HG02571 (cell line): ENCODE data around the gene CEP44.
A peak's percentile ranks its signal among the peaks of the same experiment; 100 is the strongest.
"Not testable (repeated sequence)": the region's sequence is repeated elsewhere in the genome, so short reads cannot be mapped to it uniquely, and the experiment has no call there.

ENCODE experiments used
- ATAC-seq: cut with Tn5 transposase; IDR thresholded peaks from one replicate; pipeline ENCODE4 v1.9.1; 2021; ENCODE audit warnings: mild to moderate bottlenecking, moderate library complexity; ENCODE audit not compliant: unreplicated experiment

Gene CEP44

GRCh38 chr4:174283507-174284471 is at the start of gene CEP44, which contains the start of gene FBXO8:
TSS of gene CEP44 (plus strand) at chr4:174283911. CDS start at chr4:174299122, 15,211 bp downstream.
TSS of gene FBXO8 (minus strand) at chr4:174283667. CDS start at chr4:174263092, 20,575 bp downstream.
- ATAC-seq = peak; percentile 67

- no peak for ATAC-seq
Observed at GRCh38 chr4:174236359-174236758, 47.4 kb upstream of the CEP44 start.

GRCh38 chr4:174241162-174241561 is 42.5 kb upstream of the CEP44 start:
- ATAC-seq = no peak

- no peak for ATAC-seq
Observed at GRCh38 chr4:174244441-174244840, 39.3 kb upstream of the CEP44 start.

- ATAC-seq = no peak
Observed at GRCh38 chr4:174245714-174246113, 38.0 kb upstream of the CEP44 start.

- no peak for ATAC-seq
Observed at GRCh38 chr4:174248407-174248806, 35.3 kb upstream of the CEP44 start.

- no peak for ATAC-seq
Observed at GRCh38 chr4:174252412-174252811, 31.3 kb upstream of the CEP44 start.

- ATAC-seq = no peak
Observed at GRCh38 chr4:174254613-174255012, 29.1 kb upstream of the CEP44 start.

GRCh38 chr4:174255374-174255773 is 28.3 kb upstream of the CEP44 start:
- no peak for ATAC-seq

GRCh38 chr4:174255786-174256185 is 27.9 kb upstream of the CEP44 start:
- ATAC-seq = no peak

GRCh38 chr4:174256277-174256713 is 27.4 kb upstream of the CEP44 start:
- no peak for ATAC-seq

- ATAC-seq = no peak
Observed at GRCh38 chr4:174259580-174259979, 24.1 kb upstream of the CEP44 start.

- no peak for ATAC-seq
Observed at GRCh38 chr4:174260099-174260498, 23.6 kb upstream of the CEP44 start.

- ATAC-seq = not testable (repeated sequence)
Observed at GRCh38 chr4:174261432-174261831, 22.3 kb upstream of the CEP44 start.

- ATAC-seq = no peak
Observed at GRCh38 chr4:174262624-174263444, 20.9 kb upstream of the CEP44 start.

GRCh38 chr4:174263445-174263736 is 20.3 kb upstream of the CEP44 start:
- no peak for ATAC-seq

GRCh38 chr4:174265916-174266315 is 17.8 kb upstream of the CEP44 start:
- ATAC-seq = peak; percentile 42

- no peak for ATAC-seq
Observed at GRCh38 chr4:174266416-174266815, 17.3 kb upstream of the CEP44 start.

GRCh38 chr4:174273930-174274329 is 9.8 kb upstream of the CEP44 start:
- no peak for ATAC-seq

GRCh38 chr4:174274436-174274835 is 9.3 kb upstream of the CEP44 start:
- ATAC-seq = no peak

- ATAC-seq = no peak
Observed at GRCh38 chr4:174275101-174275500, 8.6 kb upstream of the CEP44 start.

GRCh38 chr4:174277433-174277832 is 6.3 kb upstream of the CEP44 start:
- no peak for ATAC-seq
